DOHH2 (cell line): ENCODE results near the gene TXNIP.

ENCODE experiments used
- CTCF ChIP-seq: fragments of 200-600 bp; sonication (generic); IDR thresholded peaks from one replicate; pipeline ENCODE4 v1.5.1; 2014; ENCODE audit warnings: antibody characterized with exemption, mild to moderate bottlenecking, low read depth, low read length; ENCODE audit not compliant: poor library complexity, severe bottlenecking
- EZH2phosphoT487 ChIP-seq: fragments of 200-600 bp; sonication (generic); IDR thresholded peaks from 2 replicates; pipeline ENCODE4 v1.6.1; 2017; ENCODE audit warnings: borderline replicate concordance, mild to moderate bottlenecking, antibody characterized with exemption, low read length, moderate library complexity, mixed read lengths

DNA sequence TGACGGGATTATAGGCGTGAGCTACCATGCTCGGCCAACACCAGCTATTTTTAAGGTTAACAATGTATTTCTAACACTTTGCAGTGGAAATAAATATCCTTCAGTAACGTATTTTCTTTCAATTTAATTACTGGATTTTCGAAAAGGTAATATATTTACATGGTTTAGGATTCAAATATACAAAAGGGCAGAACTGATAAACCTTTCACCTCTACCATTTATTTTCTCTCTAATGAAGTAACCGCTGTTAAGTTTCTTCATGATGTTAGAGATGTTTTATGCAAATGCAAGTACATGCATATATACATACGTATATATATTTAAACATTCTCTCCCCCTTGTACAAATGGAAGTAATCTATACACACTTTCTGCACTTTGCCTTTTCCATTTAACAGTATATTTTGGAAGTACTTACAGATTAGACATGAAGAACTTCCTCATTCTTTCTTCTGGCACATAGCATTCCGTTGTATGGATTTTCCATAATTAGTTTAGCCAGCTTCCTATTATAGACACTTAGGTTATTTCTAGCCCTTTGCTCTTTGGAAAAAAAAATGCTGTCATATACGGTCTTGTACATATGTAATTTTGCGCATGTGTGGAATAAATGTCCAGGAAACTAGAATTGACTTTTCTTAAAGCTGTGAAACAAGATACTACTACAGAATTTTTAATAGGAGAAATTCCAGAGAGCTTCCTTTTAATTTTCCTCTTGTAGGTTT, 40.0 kb upstream of the TXNIP start:
- no peak for TF ChIP-seq CTCF
- TF ChIP-seq EZH2phosphoT487 = no peak
